ENCODE data around the gene NIM1K.

DNA sequence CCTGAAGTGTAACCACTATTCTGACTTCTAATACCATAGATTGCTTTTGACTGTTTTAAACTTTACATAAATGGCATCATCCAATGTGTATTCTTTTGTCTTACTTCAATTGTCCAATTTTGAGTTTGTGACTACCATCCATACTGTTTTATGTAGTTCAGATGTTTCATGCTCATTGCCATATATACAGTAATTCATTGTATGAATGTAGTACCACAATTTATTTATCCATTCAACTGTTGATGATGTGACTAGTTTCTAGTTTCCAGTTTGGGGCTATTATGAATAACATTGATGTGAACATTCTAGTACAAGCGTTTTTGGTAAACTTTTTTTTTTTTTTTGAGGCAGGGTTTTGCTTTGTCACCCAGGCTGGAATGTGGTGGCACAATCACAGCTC is 66.1 kb downstream of the NIM1K start:
- TF ChIP-seq POLR2AphosphoS5 (IDR thresholded peaks at IDR 0.05): no peak
- TF ChIP-seq, protein P1, sequence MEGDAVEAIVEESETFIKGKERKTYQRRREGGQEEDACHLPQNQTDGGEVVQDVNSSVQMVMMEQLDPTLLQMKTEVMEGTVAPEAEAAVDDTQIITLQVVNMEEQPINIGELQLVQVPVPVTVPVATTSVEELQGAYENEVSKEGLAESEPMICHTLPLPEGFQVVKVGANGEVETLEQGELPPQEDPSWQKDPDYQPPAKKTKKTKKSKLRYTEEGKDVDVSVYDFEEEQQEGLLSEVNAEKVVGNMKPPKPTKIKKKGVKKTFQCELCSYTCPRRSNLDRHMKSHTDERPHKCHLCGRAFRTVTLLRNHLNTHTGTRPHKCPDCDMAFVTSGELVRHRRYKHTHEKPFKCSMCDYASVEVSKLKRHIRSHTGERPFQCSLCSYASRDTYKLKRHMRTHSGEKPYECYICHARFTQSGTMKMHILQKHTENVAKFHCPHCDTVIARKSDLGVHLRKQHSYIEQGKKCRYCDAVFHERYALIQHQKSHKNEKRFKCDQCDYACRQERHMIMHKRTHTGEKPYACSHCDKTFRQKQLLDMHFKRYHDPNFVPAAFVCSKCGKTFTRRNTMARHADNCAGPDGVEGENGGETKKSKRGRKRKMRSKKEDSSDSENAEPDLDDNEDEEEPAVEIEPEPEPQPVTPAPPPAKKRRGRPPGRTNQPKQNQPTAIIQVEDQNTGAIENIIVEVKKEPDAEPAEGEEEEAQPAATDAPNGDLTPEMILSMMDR (IDR thresholded peaks at IDR 0.05 in 8 of 11, conservative IDR thresholded peaks at IDR 0.05 in 3 of 11): no peak
